GM18861 (cell line): ENCODE measurements around the gene NXN.
"Not testable (repeated sequence)": the region's sequence is repeated elsewhere in the genome, so short reads cannot be mapped to it uniquely, and the experiment has no call there.

ENCODE experiments used
- ATAC-seq: cut with Tn5 transposase; IDR thresholded peaks from one replicate; pipeline ENCODE4 v1.9.1; 2021; ENCODE audit not compliant: unreplicated experiment

The NXN gene

GRCh38 chr17:956905-957304, 22.7 kb downstream of the NXN start:
- no peak for ATAC-seq

- ATAC-seq: no peak
These were observed 25.0 kb downstream of the NXN start for GRCh38 chr17:954431-955164.

- no peak for ATAC-seq
These were observed 25.8 kb downstream of the NXN start for GRCh38 chr17:953767-954166.

- not testable (repeated sequence) for ATAC-seq
These were observed 27.0 kb downstream of the NXN start for GRCh38 chr17:952592-952991.

GRCh38 chr17:951325-952132, 28.0 kb downstream of the NXN start:
- no peak for ATAC-seq

GRCh38 chr17:949623-950303, 29.8 kb downstream of the NXN start:
- no peak for ATAC-seq

GRCh38 chr17:948284-948852, 31.2 kb downstream of the NXN start:
- no peak for ATAC-seq

GRCh38 chr17:946510-947236, 32.9 kb downstream of the NXN start:
- ATAC-seq: no peak

- ATAC-seq: no peak
These were observed 33.9 kb downstream of the NXN start for GRCh38 chr17:945672-946071.

- ATAC-seq: no peak
These were observed 35.2 kb downstream of the NXN start for GRCh38 chr17:944266-944826.

- no peak for ATAC-seq
These were observed 44.1 kb downstream of the NXN start for GRCh38 chr17:935485-935884.

GRCh38 chr17:933312-934073, 46.1 kb downstream of the NXN start:
- no peak for ATAC-seq

GRCh38 chr17:930258-930657, 49.3 kb downstream of the NXN start:
- ATAC-seq: no peak

GRCh38 chr17:929586-929985, 50.0 kb downstream of the NXN start:
- ATAC-seq: no peak

- no peak for ATAC-seq
These were observed 51.7 kb downstream of the NXN start for GRCh38 chr17:927611-928461.

GRCh38 chr17:925817-926216, 53.8 kb downstream of the NXN start:
- ATAC-seq: no peak

- ATAC-seq: no peak
These were observed 54.7 kb downstream of the NXN start for GRCh38 chr17:924711-925475.

- ATAC-seq: not testable (repeated sequence)
These were observed 55.3 kb downstream of the NXN start for GRCh38 chr17:924306-924705.
